ENCODE data around the gene OR6B3.

Gene OR6B3

GRCh38 chr2:240043279-240043989 is 9.9 kb downstream of the OR6B3 start:
- DNase-seq = no peak

- no peak for DNase-seq
Measured at GRCh38 chr2:240042740-240043139, 10.6 kb downstream of the OR6B3 start.

- no peak for DNase-seq
Measured at GRCh38 chr2:240041363-240041762, 12.0 kb downstream of the OR6B3 start.

- no peak for DNase-seq
Measured at GRCh38 chr2:240037358-240037757, 16.0 kb downstream of the OR6B3 start.

GRCh38 chr2:240033330-240033678 is 20.0 kb downstream of the OR6B3 start:
- no peak for DNase-seq

- no peak for DNase-seq
Measured at GRCh38 chr2:240032406-240033329, 20.7 kb downstream of the OR6B3 start.

GRCh38 chr2:240030379-240031094 is 22.8 kb downstream of the OR6B3 start, which contains the start of gene OR6B2:
Gene OR6B2 (minus strand): TSS chr2:240030429. CDS start chr2:240030429, 0 bp downstream.
- no peak for DNase-seq

- peak; percentile 62 for DNase-seq
Measured at GRCh38 chr2:240024766-240025165, 28.6 kb downstream of the OR6B3 start.

- no peak for DNase-seq
Measured at GRCh38 chr2:240023792-240024191, 29.5 kb downstream of the OR6B3 start.

GRCh38 chr2:240021488-240022104 is 31.7 kb downstream of the OR6B3 start:
- DNase-seq = peak; percentile 82

GRCh38 chr2:240018071-240018750 is 35.1 kb downstream of the OR6B3 start:
- DNase-seq = no peak

- no peak for DNase-seq
Measured at GRCh38 chr2:240014327-240014726, 39.0 kb downstream of the OR6B3 start.

GRCh38 chr2:240013343-240013742 is 40.0 kb downstream of the OR6B3 start:
- DNase-seq = no peak

GRCh38 chr2:240002983-240003382 is 50.3 kb downstream of the OR6B3 start:
- DNase-seq = no peak

GRCh38 chr2:240000671-240001070 is 52.6 kb downstream of the OR6B3 start:
- DNase-seq = no peak

GRCh38 chr2:239997686-239998409 is 55.5 kb downstream of the OR6B3 start:
- no peak for DNase-seq
